GM12875 (cell line): ENCODE measurements around the gene KLF7.

Experiments
- H3K4me3 ChIP-seq: one replicate; pipeline ENCODE4 v1.5.1; 2011; ENCODE audit warnings: low read depth, low read length, control low read depth
- CTCF ChIP-seq: IDR thresholded peaks from 2 replicates; pipeline ENCODE4 v1.5.1; 2011; ENCODE audit warnings: low read depth, mild to moderate bottlenecking, control low read depth, inconsistent platforms, low read length, moderate library complexity, borderline replicate concordance; ENCODE audit not compliant: insufficient read depth

KLF7 gene

GRCh38 chr2:207051385-207051965, 114.3 kb downstream of the KLF7 start:
- H3K4me3 ChIP-seq: no peak overlapping the region
- no peak for TF ChIP-seq CTCF

GRCh38 chr2:207049122-207049521, 116.6 kb downstream of the KLF7 start:
- H3K4me3 ChIP-seq: no peak overlapping the region
- TF ChIP-seq CTCF: no peak

DNA sequence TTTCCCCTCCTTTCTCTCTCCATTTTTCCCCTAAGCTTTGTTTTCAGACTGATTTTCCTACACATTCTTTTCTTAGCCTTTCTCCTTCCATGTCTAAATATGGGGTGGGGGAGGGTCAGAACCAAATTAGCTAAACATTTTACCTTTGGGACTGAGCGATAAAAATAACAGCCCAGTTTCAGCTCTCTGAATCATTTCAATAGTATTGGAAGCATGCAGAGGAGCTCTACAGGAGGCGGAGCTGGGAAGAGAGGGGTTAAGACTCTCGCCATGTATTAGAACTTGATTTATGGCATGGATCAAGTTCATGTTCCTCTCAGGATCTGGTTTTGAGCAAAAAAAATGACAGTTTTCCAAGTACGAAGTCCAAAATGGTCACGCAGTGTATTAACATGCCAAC, 117.3 kb downstream of the KLF7 start:
- no peak for TF ChIP-seq CTCF
- H3K4me3 ChIP-seq: no peak overlapping the region

DNA sequence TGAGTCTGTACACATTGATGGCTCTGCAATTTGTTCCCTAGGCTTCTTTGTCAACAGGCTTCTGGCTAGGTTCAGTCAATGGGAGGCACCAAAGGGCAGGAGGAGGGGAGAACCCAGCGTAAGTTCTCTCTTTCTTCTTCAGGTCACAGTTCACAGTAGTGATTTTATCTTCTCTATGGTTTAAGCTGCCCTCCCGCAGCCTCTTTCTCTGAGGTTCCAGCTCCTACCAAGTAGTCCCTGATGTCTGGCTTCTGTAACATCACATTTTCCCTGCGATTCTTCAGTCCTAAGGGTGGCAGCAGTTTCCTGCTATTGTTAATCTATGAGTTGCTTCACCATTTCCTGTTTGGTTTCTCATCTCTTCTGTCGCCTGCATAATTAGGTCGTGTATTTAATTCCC, 119.0 kb downstream of the KLF7 start:
- TF ChIP-seq CTCF: no peak
- H3K4me3 ChIP-seq: no peak overlapping the region

DNA sequence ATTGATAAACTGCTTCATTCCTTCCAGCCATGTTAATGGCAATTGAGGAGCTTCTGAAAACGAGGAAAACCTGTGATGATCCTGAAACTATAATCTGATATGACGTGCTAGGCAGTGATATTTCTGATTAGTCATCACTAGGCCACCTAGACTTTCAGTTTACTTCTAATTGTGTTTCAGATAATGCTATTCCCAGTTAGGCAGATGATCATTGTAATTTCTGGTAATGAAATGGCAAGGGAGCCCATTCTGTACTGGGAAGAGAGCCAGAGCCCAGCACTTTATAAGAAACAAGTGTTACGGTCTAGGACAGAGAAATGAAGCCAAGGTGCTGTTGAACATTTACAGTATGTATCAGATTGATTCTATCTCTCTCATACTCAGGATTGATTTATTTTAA, 120.2 kb downstream of the KLF7 start:
- no peak for TF ChIP-seq CTCF
- no peak overlapping the region for H3K4me3 ChIP-seq

GRCh38 chr2:207044379-207045362, 121.1 kb downstream of the KLF7 start:
- no peak for TF ChIP-seq CTCF
- no peak overlapping the region for H3K4me3 ChIP-seq

GRCh38 chr2:207042841-207043240, 122.9 kb downstream of the KLF7 start:
- no peak overlapping the region for H3K4me3 ChIP-seq
- TF ChIP-seq CTCF: no peak
